Smooth muscle cell (in vitro differentiated cells): ENCODE results near the gene TENM3. TPM values are rescaled to one million over a fixed set of nuclear protein-coding genes. Genes with fewer than 3 reads are reported as not detected.
A peak's percentile ranks its signal among the peaks of the same experiment; 100 is the strongest.

Experiments used
- DNase-seq: peaks from one replicate; lab custom pipeline; 2025; ENCODE audit not compliant: unreplicated experiment; lab: John Stamatoyannopoulos, UW
- H2AFZ ChIP-seq: fragments of 200-600 bp; sonication (generic); 2 replicates; pipeline ENCODE4 v1.6.0; 2016; ENCODE audit warnings: antibody characterized with exemption, low read depth, mild to moderate bottlenecking
- H3F3A ChIP-seq: fragments of 200-600 bp; sonication (generic); 2 replicates; pipeline ENCODE4 v1.6.0; 2017; ENCODE audit warnings: antibody characterized with exemption, low read depth
- H3K27ac ChIP-seq: fragments of 200-600 bp; sonication (generic); 2 replicates; pipeline ENCODE4 v1.5.1; 2016; ENCODE audit warnings: low read depth, mild to moderate bottlenecking
- H3K27me3 ChIP-seq: fragments of 200-600 bp; sonication (generic); 2 replicates; pipeline ENCODE4 v1.6.1; 2016; ENCODE audit warnings: low read depth, mild to moderate bottlenecking
- H3K36me3 ChIP-seq: fragments of 200-600 bp; sonication (generic); 2 replicates; pipeline ENCODE4 v1.5.1; 2016; ENCODE audit warnings: low read depth
- H3K4me1 ChIP-seq: fragments of 200-600 bp; sonication (generic); 2 replicates; pipeline ENCODE4 v1.5.1; 2016; ENCODE audit warnings: low read depth
- H3K4me2 ChIP-seq: fragments of 200-600 bp; sonication (generic); 2 replicates; pipeline ENCODE4 v1.6.0; 2016; ENCODE audit warnings: mild to moderate bottlenecking
- H3K4me3 ChIP-seq: fragments of 200-600 bp; sonication (generic); 2 replicates; pipeline ENCODE4 v1.5.1; 2016; ENCODE audit warnings: mild to moderate bottlenecking
- H3K79me2 ChIP-seq: fragments of 200-600 bp; sonication (generic); 2 replicates; pipeline ENCODE4 v1.6.0; 2016; ENCODE audit warnings: low read depth, mild to moderate bottlenecking
- H3K9ac ChIP-seq: fragments of 200-600 bp; sonication (generic); 2 replicates; pipeline ENCODE4 v1.6.0; 2016; ENCODE audit warnings: low read depth
- H3K9me3 ChIP-seq: fragments of 200-600 bp; sonication (generic); replicated peaks from 2 replicates; pipeline ENCODE4 v1.5.1; 2016; ENCODE audit warnings: low read depth
- H4K20me1 ChIP-seq: fragments of 200-600 bp; sonication (generic); 2 replicates; pipeline ENCODE4 v1.6.0; 2016; ENCODE audit warnings: low read depth
- WGBS: methylation state at CpG from one replicate; pipeline ENCODE4 v1.1.7; 2016; ENCODE audit warnings: low lambda C conversion rate; 5-methylcytosine and 5-hydroxymethylcytosine counted together
- polyA plus RNA-seq: library from polyadenylated mRNA; unstranded; fragments of >200 nt; fragmentation: Nextera tagmentation; extraction: Ambion mirVana; gene quantifications from 2 replicates; pipeline ENCODE4 v1.2.1, GENCODE V29; 2016
- total RNA-seq: library from RNA; depleted of rRNA; stranded (reverse); fragments of >200 nt; gene quantifications from 2 replicates; pipeline ENCODE4 v1.2.3, GENCODE V29; 2014
- TF ChIP-seq, protein P1 (sequence below): fragments of 200-600 bp; sonication (generic); IDR thresholded peaks from 2 replicates; pipeline ENCODE4 v1.5.1; 2017; ENCODE audit warnings: borderline replicate concordance, mild to moderate bottlenecking, antibody characterized with exemption; ENCODE audit not compliant: insufficient read depth, poor library complexity, severe bottlenecking

Gene TENM3
- total and polyA plus RNA-seq, 2 experiments from 2014 or later: 46.9 to 295 TPM

DNA sequence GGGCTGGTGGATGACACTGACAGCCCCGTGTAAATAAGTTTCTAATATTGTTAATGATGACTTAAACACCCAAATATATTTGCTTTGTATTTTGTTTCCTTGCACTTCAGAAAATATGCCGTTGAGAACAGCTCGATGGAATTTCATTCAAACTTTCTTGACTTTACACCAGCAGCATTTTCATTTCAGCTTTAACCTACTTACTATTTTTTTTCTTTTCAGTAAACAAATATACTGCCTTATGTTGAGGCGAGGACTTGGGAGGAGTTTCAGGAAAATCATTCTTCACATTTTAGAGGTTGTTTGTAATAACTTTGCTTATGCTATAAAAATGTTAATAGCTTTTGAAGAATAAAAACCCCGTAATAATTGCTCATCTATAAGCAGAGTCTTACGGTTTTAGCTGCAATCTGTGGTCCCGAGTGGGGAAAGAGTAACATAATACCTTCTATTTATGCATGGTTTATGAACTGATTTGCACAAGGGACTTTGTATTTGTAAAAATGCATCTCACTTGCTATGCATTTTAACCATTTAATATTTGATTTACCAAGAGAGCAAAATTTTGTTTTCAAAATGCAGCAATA, 14.1 kb upstream of the TENM3 start:
- peaks cover 47% of the 10 kb centered on the region for H3K79me2 ChIP-seq
- no peak overlapping the region for H3K27ac ChIP-seq
- peaks cover 18% of the 10 kb centered on the region for H3F3A ChIP-seq
- no peaks in the 10 kb centered on the region for H3K4me1 ChIP-seq
- no peaks in the 10 kb centered on the region for H4K20me1 ChIP-seq
- H3K27me3 ChIP-seq: no peaks in the 10 kb centered on the region
- H3K4me2 ChIP-seq: no peak overlapping the region
- 88% methylated on average over 7 of the region's 7 CpGs for WGBS
- TF ChIP-seq, protein P1, sequence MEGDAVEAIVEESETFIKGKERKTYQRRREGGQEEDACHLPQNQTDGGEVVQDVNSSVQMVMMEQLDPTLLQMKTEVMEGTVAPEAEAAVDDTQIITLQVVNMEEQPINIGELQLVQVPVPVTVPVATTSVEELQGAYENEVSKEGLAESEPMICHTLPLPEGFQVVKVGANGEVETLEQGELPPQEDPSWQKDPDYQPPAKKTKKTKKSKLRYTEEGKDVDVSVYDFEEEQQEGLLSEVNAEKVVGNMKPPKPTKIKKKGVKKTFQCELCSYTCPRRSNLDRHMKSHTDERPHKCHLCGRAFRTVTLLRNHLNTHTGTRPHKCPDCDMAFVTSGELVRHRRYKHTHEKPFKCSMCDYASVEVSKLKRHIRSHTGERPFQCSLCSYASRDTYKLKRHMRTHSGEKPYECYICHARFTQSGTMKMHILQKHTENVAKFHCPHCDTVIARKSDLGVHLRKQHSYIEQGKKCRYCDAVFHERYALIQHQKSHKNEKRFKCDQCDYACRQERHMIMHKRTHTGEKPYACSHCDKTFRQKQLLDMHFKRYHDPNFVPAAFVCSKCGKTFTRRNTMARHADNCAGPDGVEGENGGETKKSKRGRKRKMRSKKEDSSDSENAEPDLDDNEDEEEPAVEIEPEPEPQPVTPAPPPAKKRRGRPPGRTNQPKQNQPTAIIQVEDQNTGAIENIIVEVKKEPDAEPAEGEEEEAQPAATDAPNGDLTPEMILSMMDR: no peak
- H3K9ac ChIP-seq: no peak overlapping the region
- DNase-seq: no peak
- no peak overlapping the region for H2AFZ ChIP-seq
- H3K4me3 ChIP-seq: no peak overlapping the region
- no peaks in the 10 kb centered on the region for H3K9me3 ChIP-seq
- H3K36me3 ChIP-seq: no peaks in the 10 kb centered on the region

DNA sequence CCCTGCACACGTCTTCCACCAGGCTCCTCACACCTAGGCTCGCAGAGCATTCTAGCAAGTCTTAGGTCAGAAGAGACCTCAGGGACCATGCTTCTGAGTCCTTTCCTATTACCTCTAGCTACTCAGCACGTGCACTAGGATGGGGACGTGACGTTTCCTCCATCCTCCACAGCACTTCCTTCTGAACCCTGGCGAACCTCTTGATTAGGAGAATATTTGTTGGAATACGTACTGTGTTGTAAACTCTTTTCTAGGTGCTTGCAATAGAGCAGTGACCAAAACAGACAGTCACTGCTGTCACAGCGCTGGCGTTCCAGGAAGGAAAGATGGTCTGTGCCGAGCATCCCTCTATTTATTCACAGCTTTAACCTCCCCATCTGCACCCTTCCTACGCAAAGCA, 12.9 kb upstream of the TENM3 start:
- no peak overlapping the region for H3K4me3 ChIP-seq
- no peak overlapping the region for H3K9ac ChIP-seq
- no peak overlapping the region for H3K4me2 ChIP-seq
- H3K36me3 ChIP-seq: no peaks in the 10 kb centered on the region
- H3F3A ChIP-seq: peaks cover 21% of the 10 kb centered on the region
- H3K27me3 ChIP-seq: no peaks in the 10 kb centered on the region
- H3K27ac ChIP-seq: no peak overlapping the region
- no peaks in the 10 kb centered on the region for H3K4me1 ChIP-seq
- H2AFZ ChIP-seq: no peak overlapping the region
- TF ChIP-seq, protein P1: no peak
- no peaks in the 10 kb centered on the region for H3K9me3 ChIP-seq
- DNase-seq: no peak
- H3K79me2 ChIP-seq: peaks cover 42% of the 10 kb centered on the region
- WGBS: 96% methylated on average over 11 of the region's 11 CpGs
- no peaks in the 10 kb centered on the region for H4K20me1 ChIP-seq

DNA sequence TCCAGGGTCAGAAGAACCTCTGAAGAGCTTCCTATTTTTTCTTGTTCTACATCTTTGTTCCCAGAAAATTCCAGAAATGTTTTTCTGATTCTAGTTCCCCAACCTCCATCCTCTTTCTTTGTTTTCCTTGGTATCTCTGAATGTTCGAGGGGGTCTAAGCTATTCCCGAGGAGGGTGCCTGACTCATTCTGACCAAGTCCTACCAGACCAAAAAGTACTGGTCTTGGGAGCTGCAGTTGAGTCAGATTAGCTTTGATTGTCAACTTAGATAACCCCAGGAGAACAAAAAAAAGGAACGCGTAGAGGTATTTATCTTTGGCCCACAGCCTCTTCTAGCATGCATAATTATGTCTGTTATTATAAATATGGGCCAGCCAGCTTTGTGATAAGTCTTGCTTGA, 12.1 kb upstream of the TENM3 start:
- DNase-seq: no peak
- Histone ChIP-seq H3K79me2 (peaks cover 38% of the 10 kb centered on the region), H3K9me3 (no peaks in the 10 kb centered on the region), H3K4me3 (no peak overlapping the region), H3K4me2 (no peak overlapping the region), H3F3A (peaks cover 24% of the 10 kb centered on the region), H3K9ac (no peak overlapping the region), H3K27ac (peak overlapping the region; percentile 45), H4K20me1 (no peaks in the 10 kb centered on the region), H3K36me3 (no peaks in the 10 kb centered on the region), H3K4me1 (no peaks in the 10 kb centered on the region), H3K27me3 (no peaks in the 10 kb centered on the region), H2AFZ (no peak overlapping the region)
- TF ChIP-seq, protein P1: no peak
- WGBS: 40% methylated on average over 4 of the region's 4 CpGs

GRCh38 chr4:182231496-182231895, 11.7 kb upstream of the TENM3 start:
- Histone ChIP-seq H3K4me1 (no peaks in the 10 kb centered on the region), H3K9ac (no peak overlapping the region)

More at GRCh38 chr4:182231496-182231895, 11.7 kb upstream of the TENM3 start:
- WGBS: 82% methylated on average over 5 of the region's 5 CpGs
- TF ChIP-seq, protein P1: no peak
- Histone ChIP-seq H3K9me3 (no peaks in the 10 kb centered on the region), H2AFZ (no peak overlapping the region), H3K27me3 (no peaks in the 10 kb centered on the region), H3K4me2 (no peak overlapping the region), H3K36me3 (no peaks in the 10 kb centered on the region), H3K79me2 (peaks cover 34% of the 10 kb centered on the region), H3K27ac (no peak overlapping the region), H4K20me1 (no peaks in the 10 kb centered on the region), H3K4me3 (no peak overlapping the region), H3F3A (peaks cover 29% of the 10 kb centered on the region)
- DNase-seq: no peak
